HG03521 (cell line): ENCODE measurements around the gene FBXW4.
"Not testable (repeated sequence)": the region's sequence is repeated elsewhere in the genome, so short reads cannot be mapped to it uniquely, and the experiment has no call there.

Experiments
- ATAC-seq: cut with Tn5 transposase; IDR thresholded peaks from one replicate; pipeline ENCODE4 v1.9.1; 2021; ENCODE audit warnings: mild to moderate bottlenecking, moderate library complexity; ENCODE audit not compliant: unreplicated experiment

The FBXW4 gene

DNA sequence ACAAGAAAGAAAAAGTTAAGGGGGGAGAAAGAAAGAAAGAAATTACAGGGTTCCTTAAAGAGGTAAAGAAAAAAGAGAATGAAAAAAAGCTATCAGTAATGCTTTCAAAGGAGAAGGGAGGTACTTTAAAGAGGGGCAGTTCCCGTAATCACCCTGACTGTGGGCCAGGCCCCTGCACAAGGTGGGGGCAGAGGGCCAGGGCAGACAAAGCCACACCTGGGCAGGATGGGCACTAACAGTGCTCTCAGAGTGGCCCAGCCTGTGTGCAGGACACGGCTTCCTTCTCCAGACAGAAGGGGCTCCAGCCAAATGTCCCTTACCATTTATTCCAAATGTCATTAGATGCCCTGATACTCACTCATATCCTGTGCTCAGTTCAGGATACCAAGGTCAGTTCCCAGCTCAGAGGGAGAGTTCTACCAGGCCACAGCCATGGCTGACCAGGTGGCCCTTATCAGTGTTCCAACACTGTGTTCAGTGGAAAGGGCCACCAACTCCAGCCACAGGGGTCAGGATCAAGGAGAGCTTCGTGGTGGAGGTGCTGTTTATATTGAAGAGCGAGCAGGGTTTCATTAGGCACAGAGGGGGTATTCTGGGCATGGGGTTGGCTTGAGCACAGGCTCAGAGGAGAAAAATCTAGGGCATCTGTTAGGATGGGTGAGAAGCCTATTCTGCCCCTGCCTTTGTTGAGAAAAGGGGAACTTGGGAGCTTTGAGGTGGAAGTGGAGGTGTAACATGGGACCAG is 77.0 kb downstream of the FBXW4 start:
- no peak for ATAC-seq

DNA sequence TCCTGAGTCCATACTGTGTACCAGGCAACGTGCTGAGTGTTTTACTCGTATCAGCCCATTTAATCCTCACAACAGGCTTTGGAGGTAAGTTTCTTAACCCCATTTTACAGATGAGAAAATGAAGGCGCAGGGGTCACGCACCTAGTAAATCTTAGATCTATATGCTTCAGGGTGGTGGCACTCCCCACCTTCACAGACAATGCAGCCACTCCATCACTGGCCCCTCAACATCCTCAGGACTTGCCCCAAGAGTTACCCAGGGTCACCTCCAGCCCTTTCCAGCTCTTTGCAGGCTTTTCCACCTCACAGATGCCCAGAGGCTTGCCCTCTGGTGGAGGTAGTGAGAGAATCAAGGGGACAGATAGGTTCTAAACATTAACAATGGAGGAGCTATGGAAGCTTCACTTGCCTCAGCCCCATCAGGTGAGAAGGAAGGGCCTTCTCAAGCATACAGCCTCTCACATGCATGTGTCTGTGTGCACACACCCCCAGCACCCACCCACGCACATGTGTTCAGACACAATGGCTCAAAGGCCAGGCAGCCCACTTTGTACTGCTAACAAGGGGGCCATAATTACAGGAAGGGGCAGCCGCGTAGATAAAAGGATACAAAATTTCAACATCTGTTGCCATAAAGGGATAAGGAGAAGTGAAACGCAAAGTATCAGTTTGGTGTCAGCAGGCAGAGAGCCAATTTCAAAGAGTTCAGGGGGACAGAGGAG is 77.7 kb downstream of the FBXW4 start:
- no peak for ATAC-seq

- ATAC-seq, result no peak
Measured at GRCh38 chr10:101616415-101617101, 78.4 kb downstream of the FBXW4 start.

DNA sequence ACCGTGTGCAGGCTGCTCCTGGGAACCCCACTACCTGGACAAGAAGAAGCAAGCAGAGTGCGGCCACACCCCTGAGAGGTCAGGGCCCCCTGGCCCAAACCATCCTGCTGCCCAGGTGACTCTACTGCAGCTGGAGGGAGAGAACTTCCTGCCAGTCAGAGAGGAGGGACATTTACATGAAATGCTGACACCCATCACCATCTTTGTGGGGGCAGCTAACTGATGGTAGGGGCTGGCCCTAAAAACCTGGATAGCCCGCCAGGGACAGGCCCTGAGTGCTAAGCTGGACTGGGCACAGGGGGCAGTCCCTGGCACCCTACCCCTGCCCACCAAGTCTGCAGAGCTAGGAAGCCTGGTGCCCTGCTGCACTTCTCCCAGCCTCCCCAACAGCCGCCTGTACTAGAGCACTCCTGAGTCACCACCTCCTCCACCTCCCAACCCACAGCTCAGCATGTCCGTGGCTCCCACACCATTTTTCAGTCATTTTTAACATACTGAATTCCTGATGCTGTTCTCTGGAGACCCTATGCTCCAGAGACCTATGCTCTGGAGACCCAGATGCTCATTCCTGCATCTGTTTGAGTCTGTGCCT is 79.3 kb downstream of the FBXW4 start:
- no peak for ATAC-seq

DNA sequence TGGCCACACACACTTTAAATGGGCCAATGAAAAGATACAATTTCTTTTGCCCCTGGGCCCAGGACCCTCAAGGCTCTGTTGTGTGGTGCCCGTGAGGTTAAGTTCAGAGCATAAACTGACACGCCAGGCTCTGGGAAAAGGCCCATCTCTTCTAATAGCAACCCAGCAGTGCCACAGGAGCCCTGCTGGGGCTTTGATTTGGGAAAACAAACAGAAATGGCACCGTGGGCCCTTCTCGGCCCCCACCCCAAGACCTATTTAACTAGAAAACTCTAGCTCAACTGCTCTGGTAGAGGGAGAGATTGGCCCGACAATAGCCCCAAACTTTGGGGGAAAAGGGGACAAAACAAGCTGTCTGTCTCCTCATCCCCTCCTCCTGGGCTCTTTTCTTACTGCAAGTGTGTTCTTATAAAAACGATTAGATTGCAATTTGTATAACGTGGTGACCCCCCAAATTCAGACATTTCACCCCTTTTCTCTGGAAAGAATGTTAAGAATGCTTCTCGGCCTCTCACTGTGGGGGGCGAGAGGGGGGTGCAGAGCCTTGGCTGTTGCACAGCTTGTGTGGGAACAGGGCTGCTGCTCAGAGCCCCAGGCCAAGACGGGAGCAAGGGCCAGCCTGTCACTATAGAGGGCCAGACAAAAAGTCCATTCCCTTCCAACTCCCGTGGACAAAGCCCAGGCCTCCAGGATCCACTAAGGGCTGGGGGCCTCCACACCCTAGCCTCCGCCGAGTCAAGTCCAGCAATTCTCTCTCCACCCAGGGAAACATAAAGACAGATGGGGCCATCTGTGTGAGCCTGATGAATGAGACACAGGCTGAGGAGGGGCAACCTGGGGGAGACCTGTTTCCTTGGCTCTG is 80.1 kb downstream of the FBXW4 start:
- ATAC-seq, result no peak

DNA sequence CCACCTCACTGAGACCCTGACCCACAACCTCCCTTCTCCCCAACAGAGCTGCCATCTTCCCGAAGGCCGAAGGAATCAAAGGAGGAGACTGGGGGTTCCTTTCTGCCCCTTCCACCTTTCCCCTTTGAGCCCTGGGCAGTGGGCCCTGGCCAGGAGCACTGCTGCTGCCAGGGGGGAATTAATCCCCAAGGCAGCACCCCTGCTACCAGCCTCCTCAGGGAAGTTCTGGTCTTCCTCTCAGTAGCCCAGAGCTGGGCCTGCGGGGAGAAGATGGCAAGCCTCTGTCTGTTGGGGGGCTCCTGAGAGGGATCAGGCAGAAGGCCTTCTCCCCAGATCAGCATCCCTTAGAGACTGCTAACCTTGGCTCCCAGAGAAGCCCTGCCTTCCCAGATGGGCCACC is 81.3 kb downstream of the FBXW4 start:
- ATAC-seq, result no peak

DNA sequence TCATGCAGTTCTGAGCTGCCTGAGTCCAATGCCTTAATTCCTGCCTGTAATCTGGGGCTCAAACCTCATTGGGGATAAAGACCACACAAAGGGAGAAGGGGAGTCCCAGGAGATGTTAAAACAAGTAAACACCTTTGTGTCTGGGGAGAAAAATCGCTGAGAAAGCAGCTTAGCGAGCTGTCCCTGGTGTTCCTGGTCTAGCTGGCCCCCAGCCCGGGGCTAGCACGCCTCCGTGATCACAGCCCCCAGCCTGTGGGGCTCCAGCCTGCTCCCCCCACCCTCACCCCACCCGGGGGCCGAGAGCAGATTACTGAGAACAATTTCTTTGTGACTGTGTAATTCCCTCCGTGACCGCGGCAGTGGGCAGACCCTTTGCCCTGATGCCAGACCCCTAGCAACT is 82.1 kb downstream of the FBXW4 start:
- ATAC-seq, result no peak

GRCh38 chr10:101612086-101612485 is 82.9 kb downstream of the FBXW4 start:
- ATAC-seq, result no peak

- no peak for ATAC-seq
Measured at GRCh38 chr10:101611096-101611905, 83.7 kb downstream of the FBXW4 start.

- no peak for ATAC-seq
Measured at GRCh38 chr10:101609481-101609880, 85.5 kb downstream of the FBXW4 start.

DNA sequence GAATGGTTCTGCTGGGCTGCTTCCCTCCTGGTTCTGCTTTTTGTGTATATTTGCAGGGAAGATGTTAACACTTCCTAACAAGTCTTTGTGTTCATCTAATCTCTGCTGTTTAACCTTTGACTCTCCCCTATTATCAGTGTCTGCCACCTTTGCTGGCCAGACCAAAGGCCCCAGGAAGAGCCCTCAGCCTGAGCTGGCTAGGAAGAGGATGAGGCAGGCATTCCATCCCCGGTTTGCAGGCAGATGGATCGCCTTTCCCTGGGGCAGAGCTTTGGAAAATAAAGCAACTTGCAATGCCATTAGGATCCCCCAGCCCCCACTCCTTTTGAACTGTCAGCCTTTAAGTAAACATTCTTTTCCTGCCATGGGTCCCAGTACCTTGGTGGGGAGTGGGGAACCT is 87.8 kb downstream of the FBXW4 start:
- no peak for ATAC-seq

GRCh38 chr10:101602761-101603398 is 92.1 kb downstream of the FBXW4 start:
- ATAC-seq, result no peak

GRCh38 chr10:101601541-101601940 is 93.4 kb downstream of the FBXW4 start:
- ATAC-seq, result no peak

- no peak for ATAC-seq
Measured at GRCh38 chr10:101597091-101597900, 97.7 kb downstream of the FBXW4 start.

DNA sequence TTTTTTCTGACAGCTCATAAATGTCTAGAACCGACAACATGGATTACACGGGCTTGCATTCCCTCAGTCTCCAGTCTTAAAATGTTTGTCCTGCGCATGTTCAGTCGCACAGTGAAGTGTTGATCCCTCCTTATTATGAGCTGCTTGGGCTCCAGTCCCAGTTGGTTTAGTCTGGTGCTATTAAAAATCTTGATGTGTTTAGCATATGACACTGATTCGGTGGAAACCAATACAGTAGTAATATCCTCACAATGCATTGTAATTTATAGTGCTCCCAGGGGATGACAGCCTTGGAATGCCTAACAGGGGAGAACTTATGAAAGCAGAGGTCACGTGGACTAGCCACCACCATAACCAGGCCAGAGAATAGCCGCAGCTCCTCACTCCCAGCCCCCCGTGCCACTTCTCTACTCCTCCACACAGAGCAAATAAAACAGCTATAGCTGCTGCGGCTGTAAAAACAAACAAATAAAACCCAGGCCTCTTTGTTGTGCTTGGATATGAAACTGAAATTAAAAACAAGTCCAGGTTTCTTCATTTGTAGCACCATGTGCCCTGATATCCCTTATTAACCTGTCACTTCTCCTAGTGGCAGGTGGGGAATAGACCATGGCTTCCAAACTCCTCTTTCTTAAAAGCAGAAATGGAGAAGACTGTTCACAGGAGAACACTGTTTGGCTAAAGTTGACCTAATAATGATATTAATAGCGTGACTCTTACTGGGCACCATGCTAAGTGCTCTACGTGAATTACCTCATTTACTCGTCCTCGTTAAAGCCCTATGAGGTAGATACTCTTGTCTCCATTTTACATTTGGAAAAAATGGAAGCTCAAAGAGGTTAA is 99.2 kb downstream of the FBXW4 start:
- no peak for ATAC-seq

DNA sequence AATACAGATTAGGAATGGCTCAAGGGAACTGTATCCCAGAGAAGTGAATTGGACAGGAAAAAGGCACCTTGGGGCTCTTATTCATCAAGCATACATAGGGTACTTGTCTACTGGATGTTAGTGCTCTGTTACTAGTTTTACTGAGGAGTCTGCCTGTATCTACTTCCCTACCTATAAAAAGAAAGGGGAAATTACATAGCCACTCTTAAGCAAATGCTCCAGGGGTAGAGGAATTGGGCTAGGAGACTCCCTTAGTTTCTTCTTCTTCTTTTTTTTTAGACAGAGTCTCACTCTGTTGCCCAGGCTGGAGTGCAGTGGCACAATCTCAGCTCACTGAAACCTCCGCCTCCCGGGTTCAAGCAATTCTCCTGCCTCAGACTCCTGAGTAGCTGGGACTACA is 101.6 kb downstream of the FBXW4 start:
- not testable (repeated sequence) for ATAC-seq

GRCh38 chr10:101588879-101589278 is 106.1 kb downstream of the FBXW4 start:
- ATAC-seq, result no peak
